WTC11 (cell line): ENCODE data around the gene CACNA1A. TPM values are rescaled to one million over a fixed set of nuclear protein-coding genes. Genes with fewer than 3 reads are reported as not detected.

Experiments
- ATAC-seq: fragments of 200-7000 bp; cut with Tn5 transposase; 2 replicates; pipeline ENCODE4 v1.10.0; 2021; ENCODE audit warnings: mild to moderate bottlenecking, moderate library complexity
- CTCF ChIA-PET: fragments of 300-600 bp; sonication (Branson Sonifier 250); formaldehyde crosslinking; loops from one replicate; lab custom pipeline; 2021; ENCODE audit warnings: antibody characterized with exemption; lab: Charles Lee
- POLR2A ChIA-PET: fragments of 350-600 bp; sonication (Branson Sonifier 250); formaldehyde crosslinking; loops from one replicate; lab custom pipeline; 2021; ENCODE audit warnings: antibody characterized with exemption; lab: Charles Lee
- DNase-seq: peaks from one replicate; pipeline ENCODE4 v3.0.0; 2021; ENCODE audit warnings: low spot score
- H3K27ac Mint-ChIP-seq: 2 replicates; pipeline ENCODE4 v1.8.0; 2021; ENCODE audit warnings: mixed read lengths
- H3K27me3 Mint-ChIP-seq: 2 replicates; pipeline ENCODE4 v1.8.0; 2021; ENCODE audit warnings: low read depth, mild to moderate bottlenecking, moderate library complexity, mixed read lengths
- H3K36me3 Mint-ChIP-seq: 2 replicates; pipeline ENCODE4 v1.8.0; 2021; ENCODE audit warnings: mixed read lengths
- H3K4me1 Mint-ChIP-seq: 2 replicates; pipeline ENCODE4 v1.8.0; 2022; ENCODE audit warnings: mixed read lengths
- H3K4me3 Mint-ChIP-seq: 2 replicates; pipeline ENCODE4 v1.8.0; 2021; ENCODE audit warnings: mild to moderate bottlenecking, moderate library complexity, mixed read lengths
- H3K9me3 Mint-ChIP-seq: 2 replicates; pipeline ENCODE4 v1.8.0; 2021; ENCODE audit warnings: mixed read lengths
- ATF3 ChIP-seq: sonication (generic); formaldehyde crosslinking; conservative IDR thresholded peaks from 2 replicates; pipeline ENCODE4 v1.8.1; 2022; ENCODE audit warnings: mild to moderate bottlenecking, missing genetic modification reagents
- CBFB ChIP-seq: sonication (generic); formaldehyde crosslinking; IDR thresholded peaks from 2 replicates; pipeline ENCODE4 v1.8.1; 2022; ENCODE audit warnings: mild to moderate bottlenecking, low read depth, missing genetic modification reagents
- E2F4 ChIP-seq: sonication (generic); formaldehyde crosslinking; IDR thresholded peaks from 2 replicates; pipeline ENCODE4 v1.8.1; 2022; ENCODE audit warnings: low read depth, mild to moderate bottlenecking, moderate library complexity, missing genetic modification reagents, borderline replicate concordance
- IRF1 ChIP-seq: sonication (generic); formaldehyde crosslinking; IDR thresholded peaks from 2 replicates; pipeline ENCODE4 v1.8.0; 2023; ENCODE audit warnings: missing genetic modification reagents
- IRF2 ChIP-seq: sonication (generic); formaldehyde crosslinking; IDR thresholded peaks from 2 replicates; pipeline ENCODE4 v1.8.0; 2022; ENCODE audit warnings: low read depth, missing genetic modification reagents, borderline replicate concordance
- JAZF1 ChIP-seq: fragments of 250-450 bp; sonication (Bioruptor Pico); IDR thresholded peaks from 2 replicates; pipeline ENCODE4 v1.9.0; 2021; ENCODE audit warnings: moderate library complexity, mild to moderate bottlenecking, inconsistent platforms
- MLX ChIP-seq: sonication (generic); formaldehyde crosslinking; IDR thresholded peaks from 2 replicates; pipeline ENCODE4 v1.8.1; 2023; ENCODE audit warnings: mild to moderate bottlenecking, missing genetic modification reagents, moderate library complexity
- NFYB ChIP-seq: sonication (generic); formaldehyde crosslinking; conservative IDR thresholded peaks from 2 replicates; pipeline ENCODE4 v1.8.0; 2022; ENCODE audit warnings: low read depth, missing genetic modification reagents
- NR1H2 ChIP-seq: sonication (generic); formaldehyde crosslinking; IDR thresholded peaks from 2 replicates; pipeline ENCODE4 v1.9.0; 2021; ENCODE audit warnings: mild to moderate bottlenecking, moderate library complexity, missing genetic modification reagents
- NR2C2 ChIP-seq: sonication (generic); formaldehyde crosslinking; IDR thresholded peaks from 2 replicates; pipeline ENCODE4 v1.8.0; 2022; ENCODE audit warnings: mild to moderate bottlenecking, missing genetic modification reagents
- OVOL2 ChIP-seq: fragments of 250-450 bp; sonication (Bioruptor Pico); IDR thresholded peaks from 2 replicates; pipeline ENCODE4 v1.9.0; 2021; ENCODE audit warnings: mild to moderate bottlenecking, borderline replicate concordance
- RORB ChIP-seq: fragments of 250-450 bp; sonication (Bioruptor Pico); IDR thresholded peaks from 2 replicates; pipeline ENCODE4 v1.9.0; 2021; ENCODE audit warnings: mild to moderate bottlenecking
- ZBTB21 ChIP-seq: sonication (generic); formaldehyde crosslinking; IDR thresholded peaks from 2 replicates; pipeline ENCODE4 v1.8.1; 2023; ENCODE audit warnings: mild to moderate bottlenecking, missing genetic modification reagents, borderline replicate concordance
- ZNF138 ChIP-seq: sonication (generic); formaldehyde crosslinking; conservative IDR thresholded peaks from 2 replicates; pipeline ENCODE4 v1.8.1; 2022; ENCODE audit warnings: mild to moderate bottlenecking, moderate library complexity, missing genetic modification reagents
- ZNF423 ChIP-seq: fragments of 250-450 bp; sonication (Bioruptor Pico); IDR thresholded peaks from 2 replicates; pipeline ENCODE4 v2.1.2; 2022; ENCODE audit warnings: mild to moderate bottlenecking, moderate library complexity
- total RNA-seq: library from RNA; stranded (reverse); gene quantifications from 3 replicates; pipeline ENCODE4 v1.2.3, GENCODE V29; 2021
- TF ChIP-seq, protein P1 (sequence below): sonication (generic); formaldehyde crosslinking; IDR thresholded peaks from 2 replicates; pipeline ENCODE4 v1.8.0; 2023; ENCODE audit warnings: mild to moderate bottlenecking, missing genetic modification reagents
- TF ChIP-seq, protein P2 (sequence below): fragments of 250-450 bp; sonication (Bioruptor Pico); IDR thresholded peaks from 2 replicates; pipeline ENCODE4 v1.9.0; 2021; ENCODE audit warnings: mild to moderate bottlenecking

Gene CACNA1A
- total RNA-seq, 1 experiment from 2014 or later: 28.9 TPM

GRCh38 chr19:13441810-13442512 is 64.3 kb downstream of the CACNA1A start (continued):
- TF ChIP-seq IRF1 (CRISPR knock-in tag) (no peak), NR1H2 (0 out of 2 replicates have a peak, but pooled peaks have one; percentile 31), CBFB (no peak), RORB (CRISPR knock-in tag) (no peak), IRF2 (CRISPR knock-in tag) (no peak)

DNA sequence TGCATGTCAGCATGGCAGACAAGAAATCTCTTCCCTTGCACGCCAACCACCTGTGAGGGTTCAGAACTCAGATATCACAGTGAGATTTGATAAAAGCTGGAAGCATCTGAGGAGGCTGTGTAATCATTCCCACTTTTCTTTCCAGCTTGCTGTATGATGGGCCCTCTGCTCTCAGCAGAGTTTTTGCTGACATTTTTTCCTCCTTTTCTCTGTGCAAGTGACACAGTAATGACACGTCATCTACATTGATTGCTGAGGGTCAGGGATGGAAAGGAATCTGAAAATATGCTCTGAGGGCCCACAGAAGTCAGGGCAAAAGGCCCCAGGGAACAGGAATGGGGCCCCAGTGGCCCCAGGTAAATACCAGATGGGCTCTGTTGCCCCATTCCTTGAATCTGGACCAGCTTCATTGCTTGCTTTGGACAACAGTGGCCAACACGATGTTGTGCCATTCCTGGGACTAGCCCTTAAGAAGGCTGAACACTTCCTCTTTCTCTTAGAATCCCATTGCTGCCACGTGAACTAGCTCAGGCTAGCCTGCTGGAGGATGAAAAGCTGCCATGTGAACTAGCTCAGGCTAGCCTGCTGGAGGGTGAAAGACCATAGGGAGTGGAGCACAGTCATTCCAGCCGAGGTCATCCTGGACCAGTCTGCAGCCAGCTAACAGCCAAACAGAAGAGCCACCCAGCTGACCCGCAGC is 68.2 kb downstream of the CACNA1A start:
- Mint-ChIP-seq H3K4me1 (no peaks in the 10 kb centered on the region), H3K4me3 (no peak overlapping the region), H3K27ac (0 out of 2 replicates have a peak overlapping the region, but pooled peaks have one; percentile 55), H3K9me3 (peaks cover 4% of the 10 kb centered on the region; the same call in 1 of the 2 replicates), H3K36me3 (peaks cover 4% of the 10 kb centered on the region; the same call in 1 of the 2 replicates)
- POLR2A ChIA-PET: interaction anchor here (0.6 kb wide), 1 partner anchor 29 kb away, joined by 3 read pairs; no protein-coding TSS in a partner anchor
- ATAC-seq: no peak
- no peak for DNase-seq
- TF ChIP-seq ZNF138 (no peak), JAZF1 (CRISPR knock-in tag) (no peak), ZBTB21 (CRISPR knock-in tag) (no peak), MLX (CRISPR knock-in tag) (no peak), ZNF423 (CRISPR knock-in tag) (no peak), NFYB (CRISPR knock-in tag) (no peak), ATF3 (CRISPR knock-in tag) (no peak), NR2C2 (CRISPR knock-in tag) (no peak), OVOL2 (no peak)
- TF ChIP-seq, protein P1, sequence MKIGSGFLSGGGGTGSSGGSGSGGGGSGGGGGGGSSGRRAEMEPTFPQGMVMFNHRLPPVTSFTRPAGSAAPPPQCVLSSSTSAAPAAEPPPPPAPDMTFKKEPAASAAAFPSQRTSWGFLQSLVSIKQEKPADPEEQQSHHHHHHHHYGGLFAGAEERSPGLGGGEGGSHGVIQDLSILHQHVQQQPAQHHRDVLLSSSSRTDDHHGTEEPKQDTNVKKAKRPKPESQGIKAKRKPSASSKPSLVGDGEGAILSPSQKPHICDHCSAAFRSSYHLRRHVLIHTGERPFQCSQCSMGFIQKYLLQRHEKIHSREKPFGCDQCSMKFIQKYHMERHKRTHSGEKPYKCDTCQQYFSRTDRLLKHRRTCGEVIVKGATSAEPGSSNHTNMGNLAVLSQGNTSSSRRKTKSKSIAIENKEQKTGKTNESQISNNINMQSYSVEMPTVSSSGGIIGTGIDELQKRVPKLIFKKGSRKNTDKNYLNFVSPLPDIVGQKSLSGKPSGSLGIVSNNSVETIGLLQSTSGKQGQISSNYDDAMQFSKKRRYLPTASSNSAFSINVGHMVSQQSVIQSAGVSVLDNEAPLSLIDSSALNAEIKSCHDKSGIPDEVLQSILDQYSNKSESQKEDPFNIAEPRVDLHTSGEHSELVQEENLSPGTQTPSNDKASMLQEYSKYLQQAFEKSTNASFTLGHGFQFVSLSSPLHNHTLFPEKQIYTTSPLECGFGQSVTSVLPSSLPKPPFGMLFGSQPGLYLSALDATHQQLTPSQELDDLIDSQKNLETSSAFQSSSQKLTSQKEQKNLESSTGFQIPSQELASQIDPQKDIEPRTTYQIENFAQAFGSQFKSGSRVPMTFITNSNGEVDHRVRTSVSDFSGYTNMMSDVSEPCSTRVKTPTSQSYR (CRISPR knock-in tag): no peak
- TF ChIP-seq, protein P2, sequence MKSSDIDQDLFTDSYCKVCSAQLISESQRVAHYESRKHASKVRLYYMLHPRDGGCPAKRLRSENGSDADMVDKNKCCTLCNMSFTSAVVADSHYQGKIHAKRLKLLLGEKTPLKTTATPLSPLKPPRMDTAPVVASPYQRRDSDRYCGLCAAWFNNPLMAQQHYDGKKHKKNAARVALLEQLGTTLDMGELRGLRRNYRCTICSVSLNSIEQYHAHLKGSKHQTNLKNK (CRISPR knock-in tag): no peak
- TF ChIP-seq, all 79 proteins: peak for 0
- CTCF ChIA-PET: interaction anchor here (0.6 to 1.0 kb wide), 2 partner anchors 141 to 814 kb away, joined by 4 to 5 read pairs; no protein-coding TSS in a partner anchor
- no peaks in the 10 kb centered on the region for H3K27me3 Mint-ChIP-seq

- no peaks in the 10 kb centered on the region for H3K4me1 Mint-ChIP-seq
- no peak for TF ChIP-seq E2F4 (CRISPR knock-in tag)
- H3K27me3 Mint-ChIP-seq: no peaks in the 10 kb centered on the region
- CTCF ChIA-PET: no interaction called here
- no peak for ATAC-seq
- H3K27ac Mint-ChIP-seq: no peak overlapping the region; the same call in 1 of the 2 replicates
- DNase-seq: no peak
- no peak overlapping the region for H3K4me3 Mint-ChIP-seq
- peaks cover 4% of the 10 kb centered on the region; the same call in 1 of the 2 replicates for H3K36me3 Mint-ChIP-seq
- peaks cover 4% of the 10 kb centered on the region; the same call in 1 of the 2 replicates for H3K9me3 Mint-ChIP-seq
- POLR2A ChIA-PET: no interaction called here
These were observed 69.9 kb downstream of the CACNA1A start for GRCh38 chr19:13436352-13436751.
